KMS-11 (cell line): Measurements from ENCODE around the gene CAMTA2.
A peak's percentile ranks its signal among the peaks of the same experiment; 100 is the strongest.

Experiments
- H2AFZ ChIP-seq: fragments of 200-600 bp; sonication (generic); 2 replicates; pipeline ENCODE4 v1.6.1; 2016; ENCODE audit warnings: antibody characterized with exemption, mixed run types, low read depth
- H3K27ac ChIP-seq: fragments of 200-600 bp; sonication (generic); 2 replicates; pipeline ENCODE4 v1.6.1; 2016; ENCODE audit warnings: mild to moderate bottlenecking, mixed run types
- H3K27me3 ChIP-seq: fragments of 200-600 bp; sonication (generic); 2 replicates; pipeline ENCODE4 v1.6.1; 2017; ENCODE audit warnings: mild to moderate bottlenecking, low read depth, mixed run types, moderate library complexity; ENCODE audit not compliant: insufficient read depth
- H3K36me3 ChIP-seq: fragments of 200-600 bp; sonication (generic); 2 replicates; pipeline ENCODE4 v1.6.1; 2017; ENCODE audit warnings: mild to moderate bottlenecking, mixed run types; ENCODE audit not compliant: insufficient read depth
- H3K4me1 ChIP-seq: fragments of 200-600 bp; sonication (generic); 2 replicates; pipeline ENCODE4 v1.6.1; 2016; ENCODE audit warnings: mild to moderate bottlenecking, low read depth, mixed run types; ENCODE audit not compliant: poor library complexity, severe bottlenecking
- H3K4me2 ChIP-seq: fragments of 200-600 bp; sonication (generic); 2 replicates; pipeline ENCODE4 v1.7.0; 2016; ENCODE audit warnings: mild to moderate bottlenecking, mixed run types
- H3K4me3 ChIP-seq: fragments of 200-600 bp; sonication (generic); IDR thresholded peaks from 2 replicates; pipeline ENCODE4 v1.6.1; 2017; ENCODE audit warnings: low read depth, low read length, mixed read lengths; ENCODE audit not compliant: insufficient read depth
- H3K79me2 ChIP-seq: fragments of 200-600 bp; sonication (generic); 2 replicates; pipeline ENCODE4 v1.6.1; 2016; ENCODE audit warnings: low read depth, mixed run types; ENCODE audit not compliant: insufficient read depth
- H3K9ac ChIP-seq: fragments of 200-600 bp; sonication (generic); 2 replicates; pipeline ENCODE4 v1.6.1; 2016; ENCODE audit warnings: mild to moderate bottlenecking, mixed run types
- H4K20me1 ChIP-seq: fragments of 200-600 bp; sonication (generic); 2 replicates; pipeline ENCODE4 v1.6.1; 2016; ENCODE audit warnings: mild to moderate bottlenecking, mixed run types; ENCODE audit not compliant: insufficient read depth
- TF ChIP-seq, protein P1 (sequence below): fragments of 200-600 bp; sonication (generic); conservative IDR thresholded peaks from 2 replicates; pipeline ENCODE4 v1.6.1; 2017; ENCODE audit warnings: low read depth, mild to moderate bottlenecking, antibody characterized with exemption, low read length, moderate library complexity, mixed read lengths

Gene CAMTA2

DNA sequence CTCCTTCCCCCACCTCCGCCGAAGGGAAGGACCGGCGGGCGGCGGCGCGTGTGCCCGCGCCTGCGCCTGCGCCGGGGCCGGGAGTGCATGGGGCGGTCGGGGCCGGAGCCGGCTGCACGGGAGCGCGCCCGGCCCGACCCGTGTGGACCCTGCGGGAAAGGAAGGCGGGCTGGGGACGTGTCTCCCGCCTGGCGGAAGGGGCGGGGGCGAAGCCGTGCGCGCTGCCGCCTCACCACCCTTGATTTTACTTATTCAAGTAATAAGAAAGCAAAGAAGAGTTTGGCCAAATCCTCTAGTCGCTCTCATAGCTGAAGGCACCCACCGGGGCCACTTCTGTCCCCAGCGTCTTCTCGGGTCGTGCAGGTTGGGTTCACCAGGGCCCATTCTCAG lies 38.5 kb downstream of the CAMTA2 start:
- H3K79me2 ChIP-seq: peaks cover 8% of the 10 kb centered on the region; the same call in 1 of the 2 replicates
- no peak overlapping the region for H3K4me2 ChIP-seq
- H3K27ac ChIP-seq: peak overlapping the region; percentile 85
- H4K20me1 ChIP-seq: no peaks in the 10 kb centered on the region
- TF ChIP-seq, protein P1, sequence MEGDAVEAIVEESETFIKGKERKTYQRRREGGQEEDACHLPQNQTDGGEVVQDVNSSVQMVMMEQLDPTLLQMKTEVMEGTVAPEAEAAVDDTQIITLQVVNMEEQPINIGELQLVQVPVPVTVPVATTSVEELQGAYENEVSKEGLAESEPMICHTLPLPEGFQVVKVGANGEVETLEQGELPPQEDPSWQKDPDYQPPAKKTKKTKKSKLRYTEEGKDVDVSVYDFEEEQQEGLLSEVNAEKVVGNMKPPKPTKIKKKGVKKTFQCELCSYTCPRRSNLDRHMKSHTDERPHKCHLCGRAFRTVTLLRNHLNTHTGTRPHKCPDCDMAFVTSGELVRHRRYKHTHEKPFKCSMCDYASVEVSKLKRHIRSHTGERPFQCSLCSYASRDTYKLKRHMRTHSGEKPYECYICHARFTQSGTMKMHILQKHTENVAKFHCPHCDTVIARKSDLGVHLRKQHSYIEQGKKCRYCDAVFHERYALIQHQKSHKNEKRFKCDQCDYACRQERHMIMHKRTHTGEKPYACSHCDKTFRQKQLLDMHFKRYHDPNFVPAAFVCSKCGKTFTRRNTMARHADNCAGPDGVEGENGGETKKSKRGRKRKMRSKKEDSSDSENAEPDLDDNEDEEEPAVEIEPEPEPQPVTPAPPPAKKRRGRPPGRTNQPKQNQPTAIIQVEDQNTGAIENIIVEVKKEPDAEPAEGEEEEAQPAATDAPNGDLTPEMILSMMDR: no peak
- H3K4me1 ChIP-seq: no peaks in the 10 kb centered on the region
- H2AFZ ChIP-seq: no peak overlapping the region
- H3K9ac ChIP-seq: peak overlapping the region; percentile 66; the same call in 1 of the 2 replicates
- no peaks in the 10 kb centered on the region for H3K36me3 ChIP-seq
- no peak overlapping the region for H3K4me3 ChIP-seq
- H3K27me3 ChIP-seq: no peaks in the 10 kb centered on the region

DNA sequence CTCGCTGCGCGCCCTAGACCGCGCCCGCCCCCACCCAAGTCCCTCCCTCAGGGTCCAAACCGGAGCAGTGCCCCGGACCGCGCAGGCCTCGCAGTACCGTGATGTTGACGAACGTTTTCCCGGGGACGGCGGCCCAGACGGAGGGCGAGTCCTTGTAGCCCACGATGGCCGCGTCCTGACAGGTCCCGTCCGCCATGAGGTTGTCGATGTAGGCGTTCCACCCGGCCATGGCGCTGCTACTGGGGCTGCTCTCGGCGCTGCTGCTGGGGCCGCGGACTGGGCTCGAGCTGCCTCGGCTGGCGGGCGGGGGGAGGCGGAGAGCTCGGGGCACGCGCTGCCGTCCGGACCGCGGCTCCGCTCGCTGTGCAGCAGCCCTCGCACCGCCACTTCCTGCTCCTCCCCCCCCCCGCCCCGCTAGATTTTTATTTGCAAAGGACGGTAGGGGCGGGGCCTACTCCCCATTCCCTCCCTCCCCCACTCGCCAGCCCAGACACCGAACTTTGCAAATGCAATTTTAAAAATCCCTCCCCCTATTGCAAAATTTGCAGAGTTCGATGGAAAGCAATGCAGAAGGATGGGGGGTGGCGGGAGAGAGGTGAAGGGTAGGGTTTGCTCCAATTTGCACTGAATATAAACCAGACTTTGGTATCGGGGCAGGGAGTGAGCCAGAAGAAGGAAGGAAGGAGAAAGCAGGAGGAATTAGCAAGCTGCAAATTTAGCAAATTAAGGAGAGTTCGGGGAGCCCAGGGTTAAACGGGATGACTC lies 39.1 kb downstream of the CAMTA2 start, which contains the start of gene PFN1:
PFN1 (minus strand) TSS at position 365 of the 765 bp plus-strand sequence; CDS start at position 229, 136 bp downstream.
- Histone ChIP-seq H4K20me1 (no peaks in the 10 kb centered on the region), H3K4me1 (no peaks in the 10 kb centered on the region), H3K9ac (peak within 1 kb of the TSS; percentile 66; the same call in 1 of the 2 replicates), H2AFZ (no peak within 1 kb of the TSS), H3K27me3 (no peaks in the 10 kb centered on the region), H3K4me2 (no peak within 1 kb of the TSS), H3K79me2 (peaks cover 8% of the 10 kb centered on the region; the same call in 1 of the 2 replicates), H3K36me3 (no peaks in the 10 kb centered on the region), H3K4me3 (no peak within 1 kb of the TSS), H3K27ac (peak within 1 kb of the TSS; percentile 85)
- TF ChIP-seq, protein P1: no peak

DNA sequence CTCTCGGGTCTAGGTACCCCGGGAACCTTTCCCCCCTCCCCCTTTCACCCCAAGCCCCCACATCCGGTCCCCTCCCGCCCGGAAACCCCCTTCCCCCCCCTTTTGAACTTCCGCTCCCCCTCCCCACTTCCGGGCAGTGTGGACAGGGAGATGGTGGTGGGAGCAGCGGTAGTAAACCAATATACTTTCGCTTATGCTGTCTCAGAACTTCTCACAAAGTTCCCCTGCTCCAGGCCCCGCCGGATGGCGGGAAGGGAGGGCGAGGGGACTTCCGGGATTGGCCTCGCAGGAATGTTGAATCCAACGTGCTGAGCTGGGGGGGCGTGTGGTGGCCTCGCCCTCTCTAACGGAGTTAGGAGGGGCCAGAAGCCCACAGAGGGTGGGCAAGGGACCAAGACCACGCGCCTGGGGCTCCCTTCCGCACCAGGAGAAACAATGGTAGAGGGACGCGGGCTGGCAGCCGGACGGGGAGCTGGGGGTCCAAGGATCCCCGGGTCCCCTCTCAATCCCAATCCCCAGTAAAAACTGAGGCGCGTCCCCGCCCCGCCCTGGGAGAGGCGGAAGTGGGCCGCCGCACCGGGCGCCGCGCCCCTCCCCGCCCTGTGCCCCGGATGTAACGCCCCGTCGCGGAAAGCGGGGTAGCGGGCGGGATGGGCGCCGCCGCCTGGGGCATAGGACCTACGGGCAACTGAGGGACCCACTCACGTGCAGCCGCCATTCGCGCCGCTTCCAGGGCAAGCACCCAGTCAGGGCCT lies 39.9 kb downstream of the CAMTA2 start:
- no peaks in the 10 kb centered on the region for H4K20me1 ChIP-seq
- no peaks in the 10 kb centered on the region for H3K36me3 ChIP-seq
- no peaks in the 10 kb centered on the region for H3K27me3 ChIP-seq
- H3K79me2 ChIP-seq: peaks cover 8% of the 10 kb centered on the region; the same call in 1 of the 2 replicates
- H3K27ac ChIP-seq: peak overlapping the region; percentile 58
- H3K4me1 ChIP-seq: no peaks in the 10 kb centered on the region
- no peak overlapping the region for H3K4me3 ChIP-seq
- TF ChIP-seq, protein P1: no peak
- peak overlapping the region; percentile 65; the same call in 1 of the 2 replicates for H3K9ac ChIP-seq
- no peak overlapping the region for H2AFZ ChIP-seq
- no peak overlapping the region for H3K4me2 ChIP-seq

DNA sequence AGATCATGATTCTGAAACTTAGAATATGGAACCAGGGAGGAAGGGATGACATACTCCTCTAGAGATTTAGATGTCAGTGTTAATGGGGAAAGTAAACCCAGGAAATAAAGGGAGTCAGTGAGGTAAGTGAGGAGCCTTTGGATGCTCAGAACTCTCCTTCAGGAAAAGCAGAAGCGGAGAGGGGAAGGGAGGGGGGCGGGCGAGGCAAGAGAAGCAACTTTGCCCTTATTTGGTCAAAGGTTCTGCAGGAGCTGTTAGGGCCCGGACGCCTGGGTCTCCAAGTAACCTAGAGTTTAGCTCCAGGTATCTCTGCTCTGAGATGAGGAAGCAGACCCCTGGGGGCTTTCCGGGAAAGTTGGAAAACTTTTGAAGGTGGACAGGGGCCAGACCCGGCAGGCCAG lies 40.5 kb downstream of the CAMTA2 start:
- H3K4me1 ChIP-seq: no peaks in the 10 kb centered on the region
- TF ChIP-seq, protein P1: no peak
- no peaks in the 10 kb centered on the region for H3K27me3 ChIP-seq
- H3K79me2 ChIP-seq: peaks cover 8% of the 10 kb centered on the region; the same call in 1 of the 2 replicates
- H3K9ac ChIP-seq: no peak overlapping the region; the same call in 1 of the 2 replicates
- H4K20me1 ChIP-seq: no peaks in the 10 kb centered on the region
- no peak overlapping the region for H2AFZ ChIP-seq
- no peaks in the 10 kb centered on the region for H3K36me3 ChIP-seq
- no peak overlapping the region for H3K4me2 ChIP-seq
- no peak overlapping the region for H3K4me3 ChIP-seq
- H3K27ac ChIP-seq: no peak overlapping the region
